WERI-Rb-1 (cell line): Measurements from ENCODE around the gene PDCL3.

Experiments used
- DNase-seq: peaks from one replicate; pipeline ENCODE4 v3.0.0-alpha.2; 2020
- H3K27ac ChIP-seq: fragments of 250-450 bp; sonication (Bioruptor Pico); 2 replicates; pipeline ENCODE4 v1.5.1; 2020; ENCODE audit warnings: mild to moderate bottlenecking, moderate library complexity
- H3K27me3 ChIP-seq: fragments of 250-450 bp; sonication (Bioruptor Pico); 2 replicates; pipeline ENCODE4 v1.5.1; 2021; ENCODE audit warnings: mild to moderate bottlenecking, low read depth, moderate library complexity; ENCODE audit not compliant: insufficient read depth, severe bottlenecking
- H3K36me3 ChIP-seq: fragments of 250-450 bp; sonication (Bioruptor Pico); 2 replicates; pipeline ENCODE4 v1.5.1; 2020; ENCODE audit warnings: mild to moderate bottlenecking, moderate library complexity
- H3K4me3 ChIP-seq: 2 replicates; pipeline ENCODE4 v1.5.1; 2011; ENCODE audit warnings: low read depth, mild to moderate bottlenecking, control low read depth, low read length
- H3K9me3 ChIP-seq: fragments of 250-450 bp; sonication (Bioruptor Pico); 2 replicates; pipeline ENCODE4 v1.5.1; 2021; ENCODE audit warnings: mild to moderate bottlenecking, moderate library complexity; ENCODE audit not compliant: severe bottlenecking
- TF ChIP-seq, protein P1 (sequence below): IDR thresholded peaks from 2 replicates; pipeline ENCODE4 v1.5.1; 2011; ENCODE audit warnings: low read depth, mild to moderate bottlenecking, control low read depth, inconsistent platforms, low read length

Gene PDCL3

DNA sequence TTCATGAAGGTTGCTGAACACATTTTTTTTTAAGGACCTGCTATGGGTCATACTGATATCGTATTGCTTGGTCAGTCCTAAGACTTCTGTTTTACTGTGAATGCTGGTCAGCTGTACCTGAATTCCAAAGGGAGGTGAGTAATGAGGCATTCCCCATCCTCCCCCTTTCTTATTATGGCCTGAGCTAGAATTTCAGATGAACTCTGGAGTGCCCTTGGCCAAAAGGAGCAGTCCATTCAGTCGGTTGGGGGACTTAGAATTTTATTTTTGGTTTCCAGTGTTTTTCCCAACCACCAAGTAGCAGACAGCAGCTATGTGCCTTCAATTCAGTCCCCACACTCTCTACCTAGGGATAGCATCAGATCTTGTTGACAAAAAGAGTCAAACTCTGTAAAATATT, 26.9 kb upstream of the PDCL3 start:
- H3K4me3 ChIP-seq, result no peak overlapping the region
- H3K27me3 ChIP-seq, result no peaks in the 10 kb centered on the region
- no peak for DNase-seq
- H3K27ac ChIP-seq, result no peak overlapping the region
- TF ChIP-seq, protein P1, sequence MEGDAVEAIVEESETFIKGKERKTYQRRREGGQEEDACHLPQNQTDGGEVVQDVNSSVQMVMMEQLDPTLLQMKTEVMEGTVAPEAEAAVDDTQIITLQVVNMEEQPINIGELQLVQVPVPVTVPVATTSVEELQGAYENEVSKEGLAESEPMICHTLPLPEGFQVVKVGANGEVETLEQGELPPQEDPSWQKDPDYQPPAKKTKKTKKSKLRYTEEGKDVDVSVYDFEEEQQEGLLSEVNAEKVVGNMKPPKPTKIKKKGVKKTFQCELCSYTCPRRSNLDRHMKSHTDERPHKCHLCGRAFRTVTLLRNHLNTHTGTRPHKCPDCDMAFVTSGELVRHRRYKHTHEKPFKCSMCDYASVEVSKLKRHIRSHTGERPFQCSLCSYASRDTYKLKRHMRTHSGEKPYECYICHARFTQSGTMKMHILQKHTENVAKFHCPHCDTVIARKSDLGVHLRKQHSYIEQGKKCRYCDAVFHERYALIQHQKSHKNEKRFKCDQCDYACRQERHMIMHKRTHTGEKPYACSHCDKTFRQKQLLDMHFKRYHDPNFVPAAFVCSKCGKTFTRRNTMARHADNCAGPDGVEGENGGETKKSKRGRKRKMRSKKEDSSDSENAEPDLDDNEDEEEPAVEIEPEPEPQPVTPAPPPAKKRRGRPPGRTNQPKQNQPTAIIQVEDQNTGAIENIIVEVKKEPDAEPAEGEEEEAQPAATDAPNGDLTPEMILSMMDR, result no peak
- H3K9me3 ChIP-seq, result no peaks in the 10 kb centered on the region
- no peaks in the 10 kb centered on the region for H3K36me3 ChIP-seq

DNA sequence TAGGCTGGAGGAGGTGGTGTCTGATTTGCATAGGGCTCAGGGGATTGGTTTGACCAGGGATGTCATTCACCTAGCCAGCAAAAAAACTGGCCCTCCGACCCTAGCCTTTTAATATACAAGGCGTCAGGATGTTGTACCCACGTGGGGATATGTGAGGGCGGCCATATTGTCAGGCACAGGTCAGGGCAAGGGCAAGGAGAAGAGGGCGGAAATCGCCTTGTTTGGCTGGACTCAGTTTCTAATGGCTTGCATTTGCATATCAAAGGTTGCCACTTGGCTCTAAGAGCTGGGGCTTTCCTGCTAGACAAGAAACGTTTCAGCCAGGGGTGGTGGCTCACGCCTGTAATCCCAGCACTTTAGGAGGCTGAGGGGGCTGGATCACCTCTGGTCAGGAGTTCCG, 24.9 kb upstream of the PDCL3 start:
- Histone ChIP-seq H3K36me3 (no peaks in the 10 kb centered on the region), H3K27me3 (no peaks in the 10 kb centered on the region), H3K9me3 (no peaks in the 10 kb centered on the region), H3K4me3 (no peak overlapping the region), H3K27ac (no peak overlapping the region)
- DNase-seq, result no peak
- TF ChIP-seq, protein P1, result no peak

GRCh38 chr2:100539221-100539620, 23.6 kb upstream of the PDCL3 start:
- Histone ChIP-seq H3K27ac (no peak overlapping the region), H3K4me3 (no peak overlapping the region), H3K9me3 (no peaks in the 10 kb centered on the region), H3K27me3 (no peaks in the 10 kb centered on the region), H3K36me3 (no peaks in the 10 kb centered on the region)
- TF ChIP-seq, protein P1, result no peak
- DNase-seq, result no peak

DNA sequence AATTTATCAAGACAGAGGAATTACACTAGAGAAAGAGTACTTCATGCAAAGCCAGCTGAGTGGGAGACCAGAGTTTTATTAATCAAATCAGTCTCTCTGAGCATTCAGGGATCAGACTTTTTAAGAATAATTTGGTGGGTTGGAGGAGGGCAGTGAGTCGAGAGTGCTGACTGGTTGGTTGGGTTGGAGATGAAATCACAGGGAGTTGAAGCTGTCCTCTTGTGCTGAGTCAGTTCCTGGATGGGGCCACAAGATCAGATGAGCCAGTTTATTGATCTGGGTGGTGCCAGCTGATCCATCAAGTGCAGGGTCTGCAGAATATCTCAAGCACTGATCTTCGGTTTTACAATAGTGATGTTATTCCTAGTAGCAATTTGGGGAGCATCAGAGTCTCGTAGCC, 21.4 kb upstream of the PDCL3 start:
- no peaks in the 10 kb centered on the region for H3K9me3 ChIP-seq
- H3K36me3 ChIP-seq, result no peaks in the 10 kb centered on the region
- H3K4me3 ChIP-seq, result no peak overlapping the region
- H3K27me3 ChIP-seq, result no peaks in the 10 kb centered on the region
- TF ChIP-seq, protein P1, result no peak
- no peak overlapping the region for H3K27ac ChIP-seq
- no peak for DNase-seq

DNA sequence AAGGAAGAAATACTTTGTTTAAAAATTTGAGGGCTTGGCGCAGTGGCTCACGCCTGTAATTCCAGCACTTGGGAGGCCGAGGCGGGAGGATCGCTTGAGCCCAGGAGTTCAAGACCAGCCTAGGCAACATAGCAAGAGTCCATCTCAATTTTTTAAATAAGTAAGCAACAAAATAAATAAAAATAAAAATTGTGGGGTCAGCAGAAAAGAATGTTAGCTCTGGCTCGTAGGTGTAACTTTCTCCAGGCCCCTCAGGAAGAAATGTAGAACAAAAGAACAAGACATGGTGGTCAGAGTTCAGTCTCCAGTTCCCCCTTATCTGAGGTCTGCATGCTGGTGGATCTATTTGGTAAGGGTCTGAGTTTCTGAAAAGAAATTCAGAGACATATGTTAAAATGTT, 20.4 kb upstream of the PDCL3 start:
- Histone ChIP-seq H3K9me3 (no peaks in the 10 kb centered on the region), H3K36me3 (no peaks in the 10 kb centered on the region), H3K4me3 (no peak overlapping the region), H3K27ac (no peak overlapping the region), H3K27me3 (no peaks in the 10 kb centered on the region)
- TF ChIP-seq, protein P1, result no peak
- no peak for DNase-seq

DNA sequence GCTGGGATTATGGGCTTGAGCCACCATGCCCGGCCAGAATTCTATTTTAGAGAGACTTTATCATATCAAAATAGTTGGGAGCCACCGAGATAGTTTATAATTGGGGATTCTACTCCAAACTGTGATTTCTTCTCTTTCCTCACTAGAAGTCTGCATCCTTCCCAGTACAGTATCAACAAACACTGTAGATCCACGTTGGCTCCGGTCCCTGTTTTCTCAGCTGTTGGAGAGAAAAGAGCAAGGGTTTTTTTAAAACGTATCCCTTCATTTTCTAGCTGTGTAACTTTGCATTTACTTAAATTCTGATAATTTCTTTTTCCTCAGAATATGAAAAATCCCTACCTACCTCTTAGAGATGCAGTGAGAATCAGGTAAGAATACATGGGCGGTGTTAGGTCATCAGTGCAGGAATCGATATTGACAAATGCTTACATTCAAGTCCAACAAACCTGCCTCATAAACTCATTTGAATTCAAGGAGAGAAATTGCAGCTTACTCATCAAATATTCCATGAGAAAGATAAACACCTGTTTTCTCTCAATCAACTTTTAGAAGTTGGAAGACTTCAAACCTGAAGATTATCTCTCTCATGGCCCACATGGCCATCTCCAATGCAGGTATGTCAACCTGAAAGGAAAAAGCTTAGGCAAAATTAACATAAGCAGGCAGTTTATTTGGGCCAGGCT, 17.7 kb upstream of the PDCL3 start:
- Histone ChIP-seq H3K4me3 (no peak overlapping the region), H3K36me3 (no peaks in the 10 kb centered on the region), H3K27ac (no peak overlapping the region), H3K27me3 (no peaks in the 10 kb centered on the region), H3K9me3 (no peaks in the 10 kb centered on the region)
- TF ChIP-seq, protein P1, result no peak
- no peak for DNase-seq
